GM18873 (cell line): Measurements from ENCODE around the gene ALOX12B.
"Not testable (repeated sequence)": the region's sequence is repeated elsewhere in the genome, so short reads cannot be mapped to it uniquely, and the experiment has no call there.

Experiments used
- ATAC-seq: cut with Tn5 transposase; IDR thresholded peaks from one replicate; pipeline ENCODE4 v1.9.1; 2021; ENCODE audit warnings: mild to moderate bottlenecking, moderate library complexity, moderate number of reproducible peaks; ENCODE audit not compliant: unreplicated experiment, low FRiP score

ALOX12B gene

GRCh38 chr17:8119581-8120519, 32.3 kb upstream of the ALOX12B start:
- ATAC-seq = no peak

DNA sequence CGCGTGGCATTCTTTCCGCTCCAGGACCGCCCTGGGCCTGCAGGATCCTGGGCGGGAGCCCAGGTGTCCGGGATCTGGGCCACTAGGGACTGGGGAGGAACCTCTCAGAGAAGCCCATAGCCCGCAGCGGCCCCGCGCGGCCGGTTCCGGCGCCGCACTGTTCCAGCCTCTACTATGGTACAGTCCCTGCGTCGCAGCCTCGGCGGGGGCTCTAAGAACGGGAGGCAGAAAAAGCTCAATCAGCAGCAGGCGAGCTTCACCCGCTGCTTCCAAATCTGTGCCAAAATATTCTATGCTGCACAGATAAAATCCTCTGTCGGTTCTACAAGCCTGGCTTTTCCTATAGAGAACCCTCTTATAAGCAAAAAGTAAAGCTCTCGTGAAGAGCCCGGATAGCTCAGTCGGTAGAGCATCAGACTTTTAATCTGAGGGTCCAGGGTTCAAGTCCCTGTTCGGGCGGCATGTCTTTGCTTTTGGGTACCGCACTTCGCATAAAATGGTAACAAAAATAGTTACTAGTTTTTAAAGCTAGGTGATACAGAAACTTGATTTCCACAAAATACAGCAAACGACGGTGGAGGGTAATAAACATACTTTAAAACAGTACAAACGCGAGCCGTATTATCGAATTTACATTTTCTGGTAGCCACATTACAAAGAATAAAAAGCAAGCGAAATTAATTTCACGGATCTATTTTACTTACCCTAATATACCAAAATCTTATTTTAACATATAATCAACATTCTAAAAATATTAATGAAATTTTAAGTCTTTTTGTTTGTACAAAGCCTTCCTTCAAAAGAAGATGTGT, 31.5 kb upstream of the ALOX12B start:
- no peak for ATAC-seq

DNA sequence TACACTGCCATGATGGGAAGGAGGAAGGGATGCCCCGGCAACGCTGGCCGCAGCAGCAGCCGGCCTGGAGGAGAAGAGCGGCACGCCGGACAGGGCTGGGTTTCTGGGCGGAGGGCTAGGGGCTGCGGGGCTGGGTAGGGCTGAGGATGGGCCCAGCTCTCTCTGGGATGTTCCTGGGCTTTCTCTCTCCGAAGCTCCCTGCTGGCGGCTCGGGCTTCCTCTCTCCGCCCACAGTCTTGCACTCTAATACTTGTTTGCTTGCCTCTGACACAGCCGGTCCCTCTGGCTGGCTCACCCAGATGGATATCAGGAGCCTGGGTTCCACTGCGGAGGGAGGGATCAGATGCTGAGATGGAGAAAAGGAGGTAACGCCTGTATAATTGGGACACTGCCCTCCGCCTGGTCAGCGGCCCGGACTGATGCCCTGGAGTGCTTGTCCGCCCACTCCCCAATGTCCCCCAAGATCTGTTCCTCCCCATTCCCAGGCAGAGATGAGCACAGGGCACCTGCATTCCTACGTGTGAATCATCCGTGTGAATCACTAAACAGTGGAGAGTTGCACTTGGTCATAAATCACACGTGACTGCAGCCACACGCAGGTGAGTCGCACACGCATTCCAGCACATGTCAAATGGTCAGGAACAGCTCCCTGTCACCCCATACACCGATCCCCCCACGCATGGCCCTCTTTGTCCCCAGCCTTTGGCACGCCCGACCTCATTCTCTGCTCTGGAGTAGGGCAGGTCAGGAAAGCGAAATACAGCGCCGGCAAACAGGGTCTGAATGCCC, 30.7 kb upstream of the ALOX12B start, which contains the start of gene ALOXE3:
ALOXE3 (minus strand) TSS at position 535 of the 789 bp plus-strand sequence; CDS start at position 11, 524 bp downstream.
- no peak for ATAC-seq

DNA sequence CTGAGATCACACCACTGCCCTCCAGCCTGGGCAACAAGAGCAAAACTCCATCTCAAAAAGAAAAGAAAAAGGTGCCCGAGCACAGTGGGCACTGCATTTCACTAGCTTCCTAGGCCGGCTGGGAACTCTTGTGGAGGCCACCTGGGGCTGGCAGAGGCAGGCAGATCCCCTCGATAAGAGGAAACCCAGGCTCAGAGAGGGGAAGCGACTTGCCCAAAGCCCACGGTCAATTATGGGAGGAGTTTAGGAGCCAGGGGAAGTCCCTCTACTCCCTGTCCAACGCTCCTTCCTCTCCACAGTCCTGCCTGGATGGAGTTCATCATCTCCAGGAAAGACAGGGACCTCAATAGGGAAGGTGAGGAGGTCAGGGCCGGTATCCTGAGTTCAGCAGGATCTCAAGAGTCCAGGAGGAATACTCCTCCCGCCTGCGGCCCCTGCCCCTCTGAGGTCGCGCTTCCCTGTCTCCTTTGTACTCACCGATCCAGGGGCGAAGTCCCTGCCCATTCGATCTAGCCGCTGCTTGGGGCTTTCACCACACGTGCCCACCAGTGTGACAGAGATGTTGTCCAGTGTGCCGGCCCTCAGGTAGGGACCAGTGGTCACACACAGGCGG, 30.0 kb upstream of the ALOX12B start:
- no peak for ATAC-seq

- no peak for ATAC-seq
These were observed 29.3 kb upstream of the ALOX12B start for GRCh38 chr17:8116776-8117175.

GRCh38 chr17:8110907-8111306, 23.4 kb upstream of the ALOX12B start:
- ATAC-seq = no peak

- ATAC-seq = no peak
These were observed 22.9 kb upstream of the ALOX12B start for GRCh38 chr17:8110456-8110804.

- ATAC-seq = no peak
These were observed 22.3 kb upstream of the ALOX12B start for GRCh38 chr17:8109661-8110455.

- ATAC-seq = no peak
These were observed 21.6 kb upstream of the ALOX12B start for GRCh38 chr17:8108972-8109660.

- not testable (repeated sequence) for ATAC-seq
These were observed 19.5 kb upstream of the ALOX12B start for GRCh38 chr17:8106980-8107379.

DNA sequence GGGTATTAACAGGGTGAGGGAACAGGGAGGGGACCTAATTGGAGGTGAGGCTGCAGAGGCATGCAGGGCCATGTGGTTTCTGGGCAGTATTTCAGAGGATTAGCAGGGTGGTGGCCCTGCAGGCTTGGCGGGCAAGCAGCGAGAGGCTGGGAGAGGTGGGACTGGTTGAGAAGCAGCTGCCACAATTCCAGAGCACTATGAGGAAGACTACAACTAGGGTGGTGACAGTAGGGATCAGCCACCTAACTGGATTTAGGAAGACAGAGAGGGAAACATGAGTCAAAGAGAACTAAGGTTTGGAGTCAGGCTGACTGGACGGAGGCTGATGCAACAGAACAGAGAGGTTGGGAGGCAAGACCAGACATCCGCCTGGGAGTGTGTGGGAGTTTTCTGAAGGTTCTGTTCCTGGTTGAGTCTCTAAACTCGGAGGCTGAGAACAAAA, 18.5 kb upstream of the ALOX12B start:
- no peak for ATAC-seq

- no peak for ATAC-seq
These were observed 17.4 kb upstream of the ALOX12B start for GRCh38 chr17:8104911-8105310.

GRCh38 chr17:8103549-8103948, 16.0 kb upstream of the ALOX12B start:
- no peak for ATAC-seq

- ATAC-seq = no peak
These were observed 14.2 kb upstream of the ALOX12B start for GRCh38 chr17:8101721-8102120.

GRCh38 chr17:8100763-8101162, 13.2 kb upstream of the ALOX12B start:
- no peak for ATAC-seq

- no peak for ATAC-seq
These were observed 12.6 kb upstream of the ALOX12B start for GRCh38 chr17:8100111-8100510.

- no peak for ATAC-seq
These were observed 9.0 kb upstream of the ALOX12B start for GRCh38 chr17:8096541-8096940.

DNA sequence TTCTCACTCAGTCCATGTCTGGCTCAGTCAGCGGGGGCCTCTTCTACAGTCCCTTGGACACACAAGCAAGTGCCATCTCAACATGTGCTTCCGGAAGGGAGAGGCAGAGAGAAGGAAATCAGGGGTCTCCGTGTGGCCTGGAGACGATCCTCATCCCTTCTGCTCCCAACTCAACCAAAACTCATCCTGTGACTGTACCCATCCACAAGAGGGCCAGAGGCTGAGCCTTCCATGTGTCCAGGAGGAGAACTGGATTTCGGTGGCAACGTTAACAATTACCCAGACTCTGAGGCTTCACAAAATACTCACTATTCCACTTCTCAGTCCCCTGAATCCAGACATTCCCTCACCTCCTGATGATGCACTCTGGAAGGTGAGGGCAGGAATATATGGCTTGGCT, 7.8 kb upstream of the ALOX12B start:
- no peak for ATAC-seq
